Upper lobe of left lung (tissue), 6 donors: Measurements from ENCODE around the gene KRTAP10-4. TPM values are rescaled to one million over a fixed set of nuclear protein-coding genes. Genes with fewer than 3 reads are reported as not detected.
"Not testable (repeated sequence)": the region's sequence is repeated elsewhere in the genome, so short reads cannot be mapped to it uniquely, and the experiment has no call there.

Experiments used
- ATAC-seq, 2 donors: fragments of 200-7000 bp; cut with Tn5 transposase; one replicate each; pipeline ENCODE4 v1.9.1; 2022; ENCODE audit warnings: mild to moderate bottlenecking in 2 of 2, moderate library complexity in 2 of 2; ENCODE audit not compliant: low FRiP score in 2 of 2
- DNase-seq, 2 donors: peaks; one replicate each; pipeline ENCODE4 v3.0.0-alpha.2; 2019 to 2020
- H3K27ac ChIP-seq, 4 donors: fragments of 200-600 bp; sonication (generic); one replicate each; pipeline ENCODE4 v1.5.1; 2016 to 2019
- H3K27me3 ChIP-seq, 4 donors: fragments of 200-600 bp; sonication (generic); one replicate each; pipeline ENCODE4 v1.5.1; 2017 to 2019
- H3K36me3 ChIP-seq, 4 donors: fragments of 200-600 bp; sonication (generic); one replicate each; pipeline ENCODE4 v1.5.1; 2016 to 2019
- H3K4me1 ChIP-seq, 4 donors: fragments of 200-600 bp; sonication (generic); one replicate each; pipeline ENCODE4 v1.5.1; 2018 to 2019
- H3K4me3 ChIP-seq, 4 donors: fragments of 200-600 bp; sonication (generic); one replicate each; pipeline ENCODE4 v1.5.1; 2017 to 2019; ENCODE audit warnings: mild to moderate bottlenecking in 2 of 4, moderate library complexity in 1 of 4
- H3K9me3 ChIP-seq, 4 donors: fragments of 200-600 bp; sonication (generic); one replicate each; pipeline ENCODE4 v1.5.1; 2018 to 2019
- CTCF ChIP-seq, 6 experiments: fragments of 450-650 bp in 4 of 6; fragments of 200-600 bp in 2 of 6; sonication (generic) in 2 of 6; IDR thresholded peaks; one replicate each; pipeline ENCODE4 v1.5.1; 2016 to 2019; ENCODE audit warnings: antibody characterized with exemption in 6 of 6
- EP300 ChIP-seq, 4 donors: sonication (generic); formaldehyde crosslinking; IDR thresholded peaks; one replicate each; pipeline ENCODE4 v1.5.1; 2017; ENCODE audit warnings: antibody characterized with exemption in 4 of 4, control low read depth in 2 of 4
- POLR2A ChIP-seq, 4 donors: fragments of 450-650 bp; IDR thresholded peaks; one replicate each; pipeline ENCODE4 v1.5.1; 2016 to 2017; ENCODE audit warnings: antibody characterized with exemption in 4 of 4, mild to moderate bottlenecking in 2 of 4
- POLR2AphosphoS5 ChIP-seq, 2 donors: sonication (generic); formaldehyde crosslinking; IDR thresholded peaks; one replicate each; pipeline ENCODE4 v1.5.1; 2017; ENCODE audit warnings: antibody characterized with exemption in 2 of 2
- WGBS, 2 donors: methylation state at CpG; one replicate each; pipeline ENCODE4 v1.1.5; 2017 to 2018; 5-methylcytosine and 5-hydroxymethylcytosine counted together
- total RNA-seq, 6 donors: library from RNA; depleted of rRNA in 4 of 6; stranded (reverse); fragments of >200 nt in 4 of 6; gene quantifications; one replicate each; pipeline versions ENCODE4 v1.1.0 to v1.2.1, GENCODE V29; 2016 to 2021
- donor health status: DM: no; HTN: no; CAD: no; lungs with moderate emphysema.
- donor health status: DM: no; HTN: yes; CAD: no; lungs with severe emphysema.

Gene KRTAP10-4
- total RNA-seq, 6 donors from 2014 or later, result not detected

DNA sequence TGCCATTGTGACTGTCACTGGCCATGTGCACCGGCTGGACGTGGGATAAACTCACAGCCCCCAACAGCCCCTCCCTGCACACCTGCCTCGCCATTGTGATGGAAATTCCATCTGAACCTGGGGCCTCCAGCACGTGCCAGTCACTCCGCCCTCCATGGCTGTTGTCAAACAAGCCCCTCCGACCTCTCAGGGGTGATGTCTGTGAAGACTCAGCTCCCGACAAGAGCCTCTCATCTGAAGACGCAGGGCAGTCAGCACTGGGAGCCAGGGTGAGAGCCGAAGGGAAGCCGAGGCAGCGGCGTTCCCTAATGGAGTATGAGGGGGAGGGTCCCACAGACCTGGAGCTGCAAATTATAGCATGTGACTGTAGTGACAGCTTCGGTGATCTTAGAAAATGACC lies 20.8 kb upstream of the KRTAP10-4 start:
- no peak for ATAC-seq
- TF ChIP-seq CTCF (IDR thresholded peaks at IDR 0.05) (no peak), POLR2AphosphoS5 (IDR thresholded peaks at IDR 0.05) (no peak), POLR2A (IDR thresholded peaks at IDR 0.05) (no peak), EP300 (IDR thresholded peaks at IDR 0.05) (no peak)
- 83 to 86% methylated on average over 13 of the region's 13 CpGs for WGBS, 2 donors
- H3K27me3 ChIP-seq, result no peaks in the 10 kb centered on the region
- H3K9me3 ChIP-seq, result no peaks in the 10 kb centered on the region
- H3K27ac ChIP-seq, result no peak overlapping the region
- DNase-seq, result no peak
- H3K36me3 ChIP-seq, result no peaks in the 10 kb centered on the region
- peaks cover 0 to 5% (median 2%) of the 10 kb centered on the region in 4 donors for H3K4me1 ChIP-seq
- no peak overlapping the region for H3K4me3 ChIP-seq

DNA sequence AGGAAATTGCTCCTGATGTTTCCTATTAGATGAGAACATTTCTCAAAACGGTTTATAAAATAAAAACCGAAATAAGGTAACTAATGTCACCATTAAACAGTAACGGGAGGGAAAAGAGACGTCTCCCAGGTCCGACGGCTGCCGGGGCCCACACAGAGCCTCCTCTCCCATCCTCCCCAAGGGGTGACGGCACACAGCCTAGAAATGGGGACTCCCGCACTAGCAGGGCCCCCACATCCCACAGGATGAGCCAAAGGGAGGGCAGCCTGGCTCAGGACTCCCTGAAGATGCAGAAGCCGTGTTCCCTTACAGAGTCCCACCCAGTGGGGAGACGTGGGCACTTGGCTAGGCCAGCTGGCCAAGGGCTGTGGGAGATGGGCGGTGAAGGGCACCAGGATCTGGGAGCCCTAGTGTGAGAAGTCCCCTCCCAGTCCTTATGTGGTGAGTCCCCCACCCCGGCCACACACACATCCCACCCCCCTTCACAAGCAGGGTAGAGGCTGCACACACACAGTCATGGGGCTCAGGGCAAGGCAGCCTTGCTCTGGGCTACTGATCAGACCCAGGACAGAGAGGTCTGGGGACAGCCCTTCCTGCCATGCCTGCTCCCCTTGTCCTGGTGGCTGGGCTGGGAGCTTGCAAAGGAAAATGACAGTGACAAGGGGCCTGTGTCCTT lies 18.2 kb upstream of the KRTAP10-4 start:
- no peaks in the 10 kb centered on the region for H3K4me1 ChIP-seq
- no peaks in the 10 kb centered on the region for H3K9me3 ChIP-seq
- H3K27ac ChIP-seq, result no peak overlapping the region
- no peak for ATAC-seq
- no peak overlapping the region for H3K4me3 ChIP-seq
- WGBS, 2 donors, result 81 to 82% methylated on average over 13 of the region's 13 CpGs
- H3K36me3 ChIP-seq, result no peaks in the 10 kb centered on the region
- H3K27me3 ChIP-seq, result no peaks in the 10 kb centered on the region
- peak in 1 of 2 donors; percentile 49 for DNase-seq
- TF ChIP-seq POLR2A (IDR thresholded peaks at IDR 0.05) (no peak), EP300 (IDR thresholded peaks at IDR 0.05) (no peak), CTCF (IDR thresholded peaks at IDR 0.05) (no peak), POLR2AphosphoS5 (IDR thresholded peaks at IDR 0.05) (no peak)

- 77 to 82% methylated on average over 9 of the region's 9 CpGs for WGBS, 2 donors
- Histone ChIP-seq H3K4me3 (no peak overlapping the region), H3K9me3 (no peaks in the 10 kb centered on the region), H3K27me3 (no peaks in the 10 kb centered on the region), H3K36me3 (no peaks in the 10 kb centered on the region), H3K27ac (no peak overlapping the region), H3K4me1 (no peaks in the 10 kb centered on the region)
- DNase-seq (no peak), ATAC-seq (no peak)
- no peak for TF ChIP-seq CTCF (IDR thresholded peaks at IDR 0.05)
- TF ChIP-seq EP300 (IDR thresholded peaks at IDR 0.05), result no peak
Observed at GRCh38 chr21:44556879-44557278, 16.6 kb upstream of the KRTAP10-4 start.

- H3K27ac ChIP-seq, result no peak overlapping the region
- ATAC-seq (no peak), DNase-seq (peak in 1 of 2 donors; percentile 65)
- H3K4me3 ChIP-seq, result no peak overlapping the region
- H3K27me3 ChIP-seq, result no peaks in the 10 kb centered on the region
- TF ChIP-seq POLR2AphosphoS5 (IDR thresholded peaks at IDR 0.05), result no peak
- no peaks in the 10 kb centered on the region for H3K36me3 ChIP-seq
- WGBS, 2 donors, result 63 to 67% methylated on average over 26 to 30 of the region's 30 CpGs
- no peaks in the 10 kb centered on the region for H3K4me1 ChIP-seq
- peaks cover 0 to 7% (median 0%) of the 10 kb centered on the region in 4 donors for H3K9me3 ChIP-seq
Observed at GRCh38 chr21:44557491-44558328, 15.8 kb upstream of the KRTAP10-4 start.

GRCh38 chr21:44558329-44558675 lies 15.2 kb upstream of the KRTAP10-4 start:
- not testable (repeated sequence) for H3K4me1 ChIP-seq, H3K36me3 ChIP-seq, H3K27me3 ChIP-seq, H3K27ac ChIP-seq, ATAC-seq, H3K4me3 ChIP-seq, H3K9me3 ChIP-seq
- DNase-seq, result peak in 1 of 2 donors; percentile 64
- WGBS, 2 donors, result 80 to 85% methylated on average over 4 to 7 of the region's 10 CpGs
